ENCODE measurements around the gene PAX7. TPM values are rescaled to one million over a fixed set of nuclear protein-coding genes. Genes with fewer than 3 reads are reported as not detected.

The PAX7 gene
- total and polyA plus RNA-seq, 9 of the 15 experiments (the other 6 are each of a cell fraction or from before 2014, with no cell fraction given) = not detected

DNA sequence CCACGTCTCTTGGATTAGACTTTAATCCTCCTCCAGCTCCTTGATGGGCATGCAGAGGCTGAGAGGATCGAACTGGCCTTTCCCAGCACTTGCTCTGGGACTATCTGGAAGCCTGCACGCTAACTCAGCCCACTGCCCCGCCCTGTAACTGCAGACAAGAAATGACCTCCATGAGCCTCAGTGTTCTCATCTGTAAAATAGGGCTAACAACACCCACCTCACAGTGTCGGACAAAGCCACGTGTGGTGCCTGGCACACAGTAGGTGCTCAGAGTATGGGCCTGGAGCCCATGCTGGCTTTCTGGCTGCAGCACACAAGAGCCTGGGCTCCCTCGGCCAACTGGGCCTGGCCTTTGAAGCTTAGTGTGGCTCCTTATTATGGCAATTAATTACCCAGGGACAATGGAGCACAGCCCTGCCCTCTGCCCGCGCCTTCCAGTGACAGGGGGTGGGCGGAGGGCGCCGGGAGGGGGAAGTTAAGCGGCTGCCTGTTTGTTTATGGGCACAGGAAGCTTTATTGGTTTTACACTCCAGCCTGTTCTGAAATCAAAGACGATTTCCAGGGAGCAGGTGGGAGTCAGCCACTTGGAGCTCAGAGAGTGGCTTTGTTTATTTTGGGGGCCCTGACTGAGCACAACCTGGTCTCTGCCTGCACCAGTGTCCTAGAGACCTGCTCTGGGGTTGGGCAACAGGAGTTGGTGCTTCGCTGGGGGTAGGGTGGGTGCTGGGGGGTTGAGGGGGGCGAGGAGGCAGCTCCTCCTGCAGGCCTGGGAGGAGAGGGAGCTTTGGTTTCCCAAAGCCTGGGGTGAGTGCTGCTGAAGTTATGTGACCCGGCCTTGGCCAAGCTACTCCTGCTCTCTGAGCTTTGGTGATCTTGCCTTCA, 31.0 kb downstream of the PAX7 start (continued):
- TF ChIP-seq, protein P1, sequence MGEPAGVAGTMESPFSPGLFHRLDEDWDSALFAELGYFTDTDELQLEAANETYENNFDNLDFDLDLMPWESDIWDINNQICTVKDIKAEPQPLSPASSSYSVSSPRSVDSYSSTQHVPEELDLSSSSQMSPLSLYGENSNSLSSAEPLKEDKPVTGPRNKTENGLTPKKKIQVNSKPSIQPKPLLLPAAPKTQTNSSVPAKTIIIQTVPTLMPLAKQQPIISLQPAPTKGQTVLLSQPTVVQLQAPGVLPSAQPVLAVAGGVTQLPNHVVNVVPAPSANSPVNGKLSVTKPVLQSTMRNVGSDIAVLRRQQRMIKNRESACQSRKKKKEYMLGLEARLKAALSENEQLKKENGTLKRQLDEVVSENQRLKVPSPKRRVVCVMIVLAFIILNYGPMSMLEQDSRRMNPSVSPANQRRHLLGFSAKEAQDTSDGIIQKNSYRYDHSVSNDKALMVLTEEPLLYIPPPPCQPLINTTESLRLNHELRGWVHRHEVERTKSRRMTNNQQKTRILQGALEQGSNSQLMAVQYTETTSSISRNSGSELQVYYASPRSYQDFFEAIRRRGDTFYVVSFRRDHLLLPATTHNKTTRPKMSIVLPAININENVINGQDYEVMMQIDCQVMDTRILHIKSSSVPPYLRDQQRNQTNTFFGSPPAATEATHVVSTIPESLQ (CRISPR knock-in tag; IDR thresholded peaks at IDR 0.05) = no peak
- TF ChIP-seq BCOR (IDR thresholded peaks at IDR 0.05) (peak; percentile 50; the same call in 1 of the 2 replicates), HNRNPUL1 (IDR thresholded peaks at IDR 0.05; ENCODE audit: low read length) (no peak), POU5F1 (IDR thresholded peaks at IDR 0.05; ENCODE audit: borderline replicate concordance, low read depth, low read length, partially characterized antibody) (no peak), FOXP1 (CRISPR knock-in tag; IDR thresholded peaks at IDR 0.05) (no peak), ZNF146 (CRISPR knock-in tag; IDR thresholded peaks at IDR 0.05; ENCODE audit: unreplicated experiment) (no peak), FOXM1 (IDR thresholded peaks at IDR 0.05; ENCODE audit: low read depth) (no peak), FOXM1 (CRISPR knock-in tag; IDR thresholded peaks at IDR 0.05; ENCODE audit: low read depth) (no peak), RBM25 (IDR thresholded peaks at IDR 0.05; ENCODE audit: low read depth, low read length, severe bottlenecking) (peak; percentile 39), KDM4B (IDR thresholded peaks at IDR 0.05; ENCODE audit: borderline replicate concordance in 2 of 2, low read depth in 1 of 2) (no peak), PTTG1 (tag; IDR thresholded peaks at IDR 0.05; ENCODE audit: low read depth) (no peak)
- TF ChIP-seq, protein P2, sequence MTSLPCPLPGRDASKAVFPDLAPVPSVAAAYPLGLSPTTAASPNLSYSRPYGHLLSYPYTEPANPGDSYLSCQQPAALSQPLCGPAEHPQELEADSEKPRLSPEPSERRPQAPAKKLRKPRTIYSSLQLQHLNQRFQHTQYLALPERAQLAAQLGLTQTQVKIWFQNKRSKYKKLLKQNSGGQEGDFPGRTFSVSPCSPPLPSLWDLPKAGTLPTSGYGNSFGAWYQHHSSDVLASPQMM (CRISPR knock-in tag; IDR thresholded peaks at IDR 0.05) = no peak
